ENCODE results near the gene KRT34. TPM values are rescaled to one million over a fixed set of nuclear protein-coding genes. Genes with fewer than 3 reads are reported as not detected.

Gene KRT34
- polyA plus RNA-seq, 1 donor from 2014 or later = not detected

DNA sequence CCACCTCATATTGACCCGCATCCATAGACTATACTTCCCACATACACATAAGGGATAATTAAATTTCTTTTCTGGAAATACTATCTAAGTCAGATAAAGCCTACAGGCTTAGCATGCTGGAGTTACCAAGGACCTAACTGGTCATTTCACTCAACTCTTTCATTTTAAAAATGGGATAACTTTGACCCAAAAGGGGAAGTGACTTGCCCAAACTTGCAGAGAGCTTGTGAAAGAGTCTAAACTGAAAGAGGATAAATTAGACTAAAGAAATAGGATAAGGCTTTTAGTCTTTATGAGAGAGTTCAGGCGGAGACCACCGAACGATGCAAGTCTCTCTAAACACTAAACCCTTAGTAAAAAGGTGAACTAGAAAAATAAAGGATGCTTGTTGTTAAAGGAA is 27.6 kb downstream of the KRT34 start:
- Histone ChIP-seq H3K36me3 (ENCODE audit: insufficient read depth, low read length) (no peaks in the 10 kb centered on the region), H2AFZ (ENCODE audit: low read depth, low read length) (no peak overlapping the region), H3K79me2 (replicated peaks; ENCODE audit: insufficient read depth, low read length) (no peaks in the 10 kb centered on the region), H4K20me1 (ENCODE audit: insufficient read depth) (no peaks in the 10 kb centered on the region), H3K9me2 (ENCODE audit: insufficient read depth, low read length) (no peaks in the 10 kb centered on the region), H3K9me3 (ENCODE audit: low read length) (no peaks in the 10 kb centered on the region), H3K27me3 (ENCODE audit: insufficient read depth, low read depth, low read length) (no peaks in the 10 kb centered on the region), H3F3A (ENCODE audit: insufficient read depth, low read length, poor library complexity, severe bottlenecking) (no peaks in the 10 kb centered on the region), H3K4me2 (ENCODE audit: low read length) (no peak overlapping the region), H3K4me3 (ENCODE audit: low read length) (no peak overlapping the region), H3K9ac (ENCODE audit: low read length) (no peak overlapping the region), H3K27ac (ENCODE audit: low read length) (no peak overlapping the region)
- TF ChIP-seq POLR2AphosphoS5 (IDR thresholded peaks at IDR 0.05) = no peak
- TF ChIP-seq TAF1 (IDR thresholded peaks at IDR 0.05; ENCODE audit: low read depth) = no peak
- TF ChIP-seq, protein P1, sequence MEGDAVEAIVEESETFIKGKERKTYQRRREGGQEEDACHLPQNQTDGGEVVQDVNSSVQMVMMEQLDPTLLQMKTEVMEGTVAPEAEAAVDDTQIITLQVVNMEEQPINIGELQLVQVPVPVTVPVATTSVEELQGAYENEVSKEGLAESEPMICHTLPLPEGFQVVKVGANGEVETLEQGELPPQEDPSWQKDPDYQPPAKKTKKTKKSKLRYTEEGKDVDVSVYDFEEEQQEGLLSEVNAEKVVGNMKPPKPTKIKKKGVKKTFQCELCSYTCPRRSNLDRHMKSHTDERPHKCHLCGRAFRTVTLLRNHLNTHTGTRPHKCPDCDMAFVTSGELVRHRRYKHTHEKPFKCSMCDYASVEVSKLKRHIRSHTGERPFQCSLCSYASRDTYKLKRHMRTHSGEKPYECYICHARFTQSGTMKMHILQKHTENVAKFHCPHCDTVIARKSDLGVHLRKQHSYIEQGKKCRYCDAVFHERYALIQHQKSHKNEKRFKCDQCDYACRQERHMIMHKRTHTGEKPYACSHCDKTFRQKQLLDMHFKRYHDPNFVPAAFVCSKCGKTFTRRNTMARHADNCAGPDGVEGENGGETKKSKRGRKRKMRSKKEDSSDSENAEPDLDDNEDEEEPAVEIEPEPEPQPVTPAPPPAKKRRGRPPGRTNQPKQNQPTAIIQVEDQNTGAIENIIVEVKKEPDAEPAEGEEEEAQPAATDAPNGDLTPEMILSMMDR (IDR thresholded peaks at IDR 0.05; ENCODE audit: poor library complexity, severe bottlenecking) = no peak
- no peak for TF ChIP-seq RAD21 (conservative IDR thresholded peaks at IDR 0.05)
- TF ChIP-seq, protein P2, sequence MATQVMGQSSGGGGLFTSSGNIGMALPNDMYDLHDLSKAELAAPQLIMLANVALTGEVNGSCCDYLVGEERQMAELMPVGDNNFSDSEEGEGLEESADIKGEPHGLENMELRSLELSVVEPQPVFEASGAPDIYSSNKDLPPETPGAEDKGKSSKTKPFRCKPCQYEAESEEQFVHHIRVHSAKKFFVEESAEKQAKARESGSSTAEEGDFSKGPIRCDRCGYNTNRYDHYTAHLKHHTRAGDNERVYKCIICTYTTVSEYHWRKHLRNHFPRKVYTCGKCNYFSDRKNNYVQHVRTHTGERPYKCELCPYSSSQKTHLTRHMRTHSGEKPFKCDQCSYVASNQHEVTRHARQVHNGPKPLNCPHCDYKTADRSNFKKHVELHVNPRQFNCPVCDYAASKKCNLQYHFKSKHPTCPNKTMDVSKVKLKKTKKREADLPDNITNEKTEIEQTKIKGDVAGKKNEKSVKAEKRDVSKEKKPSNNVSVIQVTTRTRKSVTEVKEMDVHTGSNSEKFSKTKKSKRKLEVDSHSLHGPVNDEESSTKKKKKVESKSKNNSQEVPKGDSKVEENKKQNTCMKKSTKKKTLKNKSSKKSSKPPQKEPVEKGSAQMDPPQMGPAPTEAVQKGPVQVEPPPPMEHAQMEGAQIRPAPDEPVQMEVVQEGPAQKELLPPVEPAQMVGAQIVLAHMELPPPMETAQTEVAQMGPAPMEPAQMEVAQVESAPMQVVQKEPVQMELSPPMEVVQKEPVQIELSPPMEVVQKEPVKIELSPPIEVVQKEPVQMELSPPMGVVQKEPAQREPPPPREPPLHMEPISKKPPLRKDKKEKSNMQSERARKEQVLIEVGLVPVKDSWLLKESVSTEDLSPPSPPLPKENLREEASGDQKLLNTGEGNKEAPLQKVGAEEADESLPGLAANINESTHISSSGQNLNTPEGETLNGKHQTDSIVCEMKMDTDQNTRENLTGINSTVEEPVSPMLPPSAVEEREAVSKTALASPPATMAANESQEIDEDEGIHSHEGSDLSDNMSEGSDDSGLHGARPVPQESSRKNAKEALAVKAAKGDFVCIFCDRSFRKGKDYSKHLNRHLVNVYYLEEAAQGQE (IDR thresholded peaks at IDR 0.05; ENCODE audit: borderline replicate concordance) = no peak
- TF ChIP-seq MXI1 (conservative IDR thresholded peaks at IDR 0.05; ENCODE audit: poor library complexity, severe bottlenecking) = no peak
- no peak for TF ChIP-seq EP300 (conservative IDR thresholded peaks at IDR 0.05; ENCODE audit: poor library complexity, severe bottlenecking)
- no peak for TF ChIP-seq EZH2 (IDR thresholded peaks at IDR 0.05; ENCODE audit: borderline replicate concordance, insufficient read depth, low read length, poor library complexity, severe bottlenecking)
- TF ChIP-seq SMC3 (conservative IDR thresholded peaks at IDR 0.05; ENCODE audit: poor library complexity) = no peak

DNA sequence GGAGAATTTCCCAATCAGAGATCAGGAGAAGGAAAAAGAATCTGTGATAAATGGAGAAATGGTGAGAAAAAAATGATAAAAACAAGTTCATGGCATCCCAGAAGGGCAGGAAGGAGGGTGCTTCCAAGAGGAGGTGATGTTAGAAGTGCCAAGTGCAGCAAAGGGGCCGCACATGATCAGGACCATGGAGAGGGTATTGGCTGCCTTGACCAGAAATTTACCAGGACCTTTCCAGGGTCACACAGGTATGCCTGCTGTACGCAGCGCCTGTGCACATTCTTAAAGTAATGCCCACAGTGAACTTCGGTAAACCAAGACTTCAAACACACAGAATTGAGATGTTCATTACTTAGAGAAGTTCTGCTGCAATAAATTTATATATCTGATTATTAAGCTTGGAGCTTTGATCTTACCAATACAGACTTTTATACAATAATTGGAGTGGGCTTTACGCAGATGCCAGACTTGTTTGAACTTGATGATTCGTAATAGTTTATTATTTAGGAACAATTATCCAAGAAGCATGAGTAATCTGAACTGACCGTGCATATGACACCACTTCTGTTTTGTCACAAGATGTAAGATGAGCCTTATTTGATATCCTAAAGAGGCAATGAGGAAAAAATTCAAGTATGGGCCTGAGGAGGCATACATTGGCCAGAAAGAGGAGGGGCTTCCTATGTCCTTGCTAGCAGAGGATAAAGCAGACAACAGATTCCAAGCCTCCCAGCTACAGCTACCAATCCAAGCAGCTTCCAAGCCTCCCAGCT is 29.3 kb downstream of the KRT34 start:
- Histone ChIP-seq H3F3A (ENCODE audit: insufficient read depth, low read length, poor library complexity, severe bottlenecking) (no peaks in the 10 kb centered on the region), H3K9me3 (ENCODE audit: low read length) (no peaks in the 10 kb centered on the region), H4K20me1 (ENCODE audit: insufficient read depth) (no peaks in the 10 kb centered on the region), H3K9ac (ENCODE audit: low read length) (no peak overlapping the region), H3K36me3 (ENCODE audit: insufficient read depth, low read length) (no peaks in the 10 kb centered on the region), H3K9me2 (ENCODE audit: insufficient read depth, low read length) (no peaks in the 10 kb centered on the region), H3K27me3 (ENCODE audit: insufficient read depth, low read depth, low read length) (no peaks in the 10 kb centered on the region), H3K4me3 (ENCODE audit: low read length) (no peak overlapping the region), H2AFZ (ENCODE audit: low read depth, low read length) (no peak overlapping the region), H3K4me2 (ENCODE audit: low read length) (no peak overlapping the region), H3K79me2 (replicated peaks; ENCODE audit: insufficient read depth, low read length) (no peaks in the 10 kb centered on the region), H3K27ac (ENCODE audit: low read length) (no peak overlapping the region)
- TF ChIP-seq RAD21 (conservative IDR thresholded peaks at IDR 0.05) = no peak
- no peak for TF ChIP-seq EP300 (conservative IDR thresholded peaks at IDR 0.05; ENCODE audit: poor library complexity, severe bottlenecking)
- TF ChIP-seq MXI1 (conservative IDR thresholded peaks at IDR 0.05; ENCODE audit: poor library complexity, severe bottlenecking) = no peak
- TF ChIP-seq EZH2 (IDR thresholded peaks at IDR 0.05; ENCODE audit: borderline replicate concordance, insufficient read depth, low read length, poor library complexity, severe bottlenecking) = no peak
- no peak for TF ChIP-seq POLR2AphosphoS5 (IDR thresholded peaks at IDR 0.05)
